Progenitor cell of endocrine pancreas (in vitro differentiated cells): ENCODE measurements around the gene NEDD4. TPM values are rescaled to one million over a fixed set of nuclear protein-coding genes. Genes with fewer than 3 reads are reported as not detected.

Experiments
- DNase-seq: peaks from one replicate; pipeline ENCODE4 v3.0.0; 2021; ENCODE audit warnings: low spot score; ENCODE audit not compliant: unreplicated experiment
- H3K27ac Mint-ChIP-seq: 2 replicates; pipeline ENCODE4 v1.8.0; 2021; ENCODE audit warnings: mild to moderate bottlenecking, moderate library complexity, mixed read lengths
- H3K27me3 Mint-ChIP-seq: 2 replicates; pipeline ENCODE4 v1.8.0; 2021; ENCODE audit warnings: mixed read lengths
- H3K36me3 Mint-ChIP-seq: 2 replicates; pipeline ENCODE4 v1.8.0; 2022; ENCODE audit warnings: mixed read lengths; ENCODE audit not compliant: insufficient read depth
- H3K4me1 Mint-ChIP-seq: 2 replicates; pipeline ENCODE4 v1.8.0; 2021; ENCODE audit warnings: low read depth, mixed read lengths
- H3K4me3 Mint-ChIP-seq: 2 replicates; pipeline ENCODE4 v1.8.0; 2021; ENCODE audit warnings: low read depth, mild to moderate bottlenecking, moderate library complexity, mixed read lengths
- H3K9me3 Mint-ChIP-seq: 2 replicates; pipeline ENCODE4 v1.8.0; 2021; ENCODE audit warnings: low read depth, mixed read lengths
- CTCF ChIP-seq: fragments of 200-600 bp; sonication (generic); IDR thresholded peaks from one replicate; pipeline ENCODE4 v1.5.0; 2021; ENCODE audit warnings: antibody characterized with exemption, mild to moderate bottlenecking; ENCODE audit not compliant: unreplicated experiment
- total RNA-seq: library from RNA; stranded (reverse); gene quantifications from 2 replicates; pipeline ENCODE4 v1.2.1, GENCODE V29; 2021

Gene NEDD4
- total RNA-seq, 1 donor from 2014 or later = 12.3 TPM

GRCh38 chr15:55863911-55864310 lies 129.5 kb downstream of the NEDD4 start:
- H3K9me3 Mint-ChIP-seq = no peaks in the 10 kb centered on the region

GRCh38 chr15:55861115-55861514 lies 132.3 kb downstream of the NEDD4 start:
- Mint-ChIP-seq H3K4me1 (peaks cover 3% of the 10 kb centered on the region), H3K9me3 (no peaks in the 10 kb centered on the region), H3K4me3 (no peak overlapping the region), H3K27ac (no peak overlapping the region), H3K27me3 (no peaks in the 10 kb centered on the region), H3K36me3 (peaks cover 15% of the 10 kb centered on the region)
- DNase-seq = no peak
- no peak for TF ChIP-seq CTCF

More at GRCh38 chr15:55863911-55864310, 129.5 kb downstream of the NEDD4 start:
- Mint-ChIP-seq H3K27me3 (no peaks in the 10 kb centered on the region), H3K4me1 (peaks cover 3% of the 10 kb centered on the region), H3K27ac (no peak overlapping the region), H3K36me3 (peaks cover 12% of the 10 kb centered on the region), H3K4me3 (no peak overlapping the region)
- no peak for TF ChIP-seq CTCF
- DNase-seq = no peak

- no peak for DNase-seq
- peaks cover 3% of the 10 kb centered on the region for H3K4me1 Mint-ChIP-seq
- H3K9me3 Mint-ChIP-seq = no peaks in the 10 kb centered on the region
- no peak overlapping the region for H3K27ac Mint-ChIP-seq
- peaks cover 13% of the 10 kb centered on the region for H3K36me3 Mint-ChIP-seq
- TF ChIP-seq CTCF = no peak
- no peak overlapping the region for H3K4me3 Mint-ChIP-seq
- no peaks in the 10 kb centered on the region for H3K27me3 Mint-ChIP-seq
These were observed 132.9 kb downstream of the NEDD4 start for GRCh38 chr15:55860468-55860867.

GRCh38 chr15:55859681-55860080 lies 133.7 kb downstream of the NEDD4 start:
- H3K4me1 Mint-ChIP-seq = peaks cover 3% of the 10 kb centered on the region
- no peak overlapping the region for H3K27ac Mint-ChIP-seq
- DNase-seq = no peak
- no peaks in the 10 kb centered on the region for H3K27me3 Mint-ChIP-seq
- no peak overlapping the region for H3K4me3 Mint-ChIP-seq
- no peak for TF ChIP-seq CTCF
- H3K9me3 Mint-ChIP-seq = no peaks in the 10 kb centered on the region
- H3K36me3 Mint-ChIP-seq = peaks cover 13% of the 10 kb centered on the region

GRCh38 chr15:55858661-55859060 lies 134.8 kb downstream of the NEDD4 start:
- Mint-ChIP-seq H3K9me3 (no peaks in the 10 kb centered on the region), H3K4me1 (peaks cover 1% of the 10 kb centered on the region), H3K27me3 (no peaks in the 10 kb centered on the region), H3K4me3 (no peak overlapping the region), H3K27ac (no peak overlapping the region), H3K36me3 (peaks cover 13% of the 10 kb centered on the region)
- no peak for DNase-seq
- no peak for TF ChIP-seq CTCF
